ENCODE results near the gene EXOG.
"Not testable (repeated sequence)": the region's sequence is repeated elsewhere in the genome, so short reads cannot be mapped to it uniquely, and the experiment has no call there.

Gene EXOG

DNA sequence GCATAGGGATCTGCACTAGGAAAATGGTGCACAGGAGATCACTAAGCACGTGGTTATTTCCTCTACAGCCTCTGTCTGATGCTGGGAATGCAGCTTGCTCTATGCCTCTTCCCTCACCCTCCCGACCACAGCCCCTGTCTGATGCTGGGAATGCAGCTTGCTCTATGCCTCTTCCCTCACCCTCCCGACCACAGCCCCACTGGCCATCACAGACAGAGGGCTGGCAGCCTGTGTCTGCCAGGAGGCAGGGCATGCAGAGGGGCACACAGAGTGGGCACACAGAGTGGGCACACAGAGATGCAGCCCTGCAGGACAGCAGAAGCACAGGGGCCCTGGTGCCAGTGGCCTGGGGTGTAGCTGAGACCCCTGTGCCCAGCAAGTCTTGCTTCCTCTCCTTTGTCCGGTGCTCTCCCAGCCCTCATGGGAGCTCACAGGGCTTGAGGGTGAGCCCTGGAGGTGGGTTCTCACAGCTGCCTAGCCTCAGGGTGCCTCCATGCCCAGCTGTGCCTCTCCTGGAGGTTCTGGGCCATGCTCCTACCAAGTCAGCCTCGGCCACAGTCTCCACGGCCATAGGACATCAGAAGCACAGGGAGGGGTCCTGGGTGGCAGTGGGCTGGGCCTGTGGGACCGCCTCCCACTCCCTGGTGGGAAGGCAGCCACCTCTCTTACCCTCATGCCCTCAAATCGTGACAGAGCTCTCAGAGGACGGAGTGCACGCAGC lies 65.8 kb downstream of the EXOG start:
- DNase-seq (ENCODE audit: insufficient read length, low spot score) (no peak), FAIRE-seq (no peak)

DNA sequence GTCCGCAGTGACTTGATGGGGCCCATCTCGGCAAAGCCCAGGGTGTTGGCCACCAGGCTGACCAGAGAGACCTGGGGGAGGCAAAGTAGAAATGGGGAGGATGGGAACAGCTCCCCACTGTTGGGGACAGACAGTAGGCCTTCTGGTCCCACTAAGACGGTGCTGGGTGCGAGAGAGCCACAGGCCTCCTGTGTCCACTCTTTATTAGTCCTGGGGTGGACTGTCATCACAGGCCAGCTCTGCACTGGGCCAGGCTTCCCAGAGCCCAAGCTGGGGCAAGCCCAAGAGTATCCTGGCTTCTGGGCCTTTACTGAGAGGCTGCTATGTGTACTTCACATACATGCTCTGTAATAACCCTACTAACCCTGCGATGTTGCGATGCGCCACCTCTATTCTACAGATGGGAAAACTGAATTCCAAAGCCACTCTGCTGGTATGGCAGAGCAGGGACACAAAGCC lies 66.4 kb downstream of the EXOG start:
- FAIRE-seq, result no peak

GRCh38 chr3:38563070-38563885 lies 67.1 kb downstream of the EXOG start:
- DNase-seq (ENCODE audit: insufficient read length, low spot score) (no peak), FAIRE-seq (no peak)

More for the DNA sequence above, 66.4 kb downstream of the EXOG start:
- no peak for DNase-seq (ENCODE audit: insufficient read length, low spot score)

- DNase-seq (ENCODE audit: insufficient read length, low spot score), result no peak
- no peak for FAIRE-seq
Measured at GRCh38 chr3:38563886-38564270, 67.7 kb downstream of the EXOG start.

- FAIRE-seq (no peak), DNase-seq (ENCODE audit: insufficient read length, low spot score) (no peak)
Measured at GRCh38 chr3:38564631-38565338, 68.6 kb downstream of the EXOG start.

- DNase-seq (ENCODE audit: insufficient read length, low spot score), result no peak
- FAIRE-seq, result no peak
Measured at GRCh38 chr3:38565339-38566214, 69.4 kb downstream of the EXOG start.

- FAIRE-seq (no peak), DNase-seq (ENCODE audit: insufficient read length, low spot score) (no peak)
Measured at GRCh38 chr3:38566215-38566528, 70.0 kb downstream of the EXOG start.

DNA sequence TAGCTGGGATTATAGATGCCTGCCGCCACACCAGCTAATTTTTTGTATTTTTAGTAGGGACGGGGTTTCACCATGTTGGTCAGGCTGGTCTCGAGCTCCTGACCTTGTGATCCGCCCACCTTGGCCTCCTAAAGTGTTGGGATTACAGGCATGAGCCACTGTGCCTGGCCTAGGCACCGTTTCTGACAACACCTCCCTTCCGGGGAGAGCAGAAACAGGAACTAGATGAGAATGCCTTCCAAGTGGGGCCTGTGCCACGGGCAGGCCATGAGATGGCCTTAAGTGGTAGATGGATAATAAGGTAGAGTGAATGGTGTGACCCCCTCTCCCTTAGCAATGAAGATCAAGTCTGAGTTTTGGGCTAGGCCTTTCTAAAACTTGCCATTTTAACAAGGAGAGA lies 70.7 kb downstream of the EXOG start:
- not testable (repeated sequence) for DNase-seq (ENCODE audit: insufficient read length, low spot score); FAIRE-seq

DNA sequence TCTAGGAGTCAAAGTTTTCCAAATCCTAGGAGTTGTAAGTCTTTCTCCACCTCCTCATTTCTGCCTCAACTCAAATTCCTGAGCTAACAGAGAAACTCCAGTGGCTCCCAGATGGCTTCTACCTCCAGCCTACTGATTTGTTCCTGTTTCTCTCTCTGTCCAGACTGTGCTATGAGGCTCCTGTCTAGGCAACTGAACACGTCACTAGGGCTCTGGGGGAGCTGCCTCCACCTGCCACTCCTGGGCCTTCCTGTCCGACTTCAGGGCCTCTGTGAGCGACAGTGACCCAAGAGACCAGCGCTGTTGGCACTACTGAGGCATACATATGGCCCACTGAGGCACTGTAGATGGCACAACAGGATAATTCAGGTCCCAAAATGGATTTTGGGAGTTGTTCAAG lies 71.4 kb downstream of the EXOG start:
- FAIRE-seq (no peak), DNase-seq (ENCODE audit: insufficient read length, low spot score) (no peak)

DNA sequence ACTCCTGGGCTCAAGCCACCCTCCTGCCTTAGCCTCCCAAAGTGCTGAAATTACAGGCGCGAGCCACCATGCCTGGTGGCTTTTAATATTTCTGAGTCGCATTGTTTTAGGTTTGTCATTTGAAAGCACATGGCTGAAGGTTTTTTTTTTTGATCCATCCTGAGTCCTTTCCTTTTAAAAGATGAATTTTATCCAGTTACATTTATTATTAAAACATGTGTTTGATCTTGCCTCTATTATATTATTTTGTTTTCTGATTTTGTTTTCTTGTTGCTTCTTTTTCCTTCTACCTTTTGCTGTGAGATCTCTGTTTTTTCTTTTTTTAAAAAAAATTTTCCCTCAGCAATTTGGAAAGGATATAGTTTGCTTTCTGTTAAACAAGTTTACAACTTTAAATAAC lies 77.0 kb downstream of the EXOG start:
- FAIRE-seq, result no peak

DNA sequence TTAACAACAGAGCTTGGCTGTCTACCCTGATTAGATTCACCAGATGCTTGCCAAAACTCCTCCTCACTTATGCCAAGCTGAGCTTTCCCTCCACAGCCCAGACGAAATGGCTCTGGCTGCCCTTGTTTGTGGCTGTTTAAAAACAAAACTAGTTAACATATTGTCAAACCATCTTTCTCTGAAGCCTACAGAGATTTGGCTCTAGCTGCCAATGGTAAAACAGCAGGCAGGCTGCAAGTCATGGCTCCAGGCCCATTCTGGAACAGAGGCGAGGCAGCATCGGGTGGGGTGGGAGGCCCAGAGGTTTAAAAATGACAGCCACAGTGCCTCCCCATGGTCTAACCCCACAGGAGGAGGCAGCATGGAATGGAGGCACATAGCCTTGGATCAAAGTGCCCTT lies 77.4 kb downstream of the EXOG start:
- DNase-seq (ENCODE audit: insufficient read length, low spot score), result no peak

More for the DNA sequence above, 77.0 kb downstream of the EXOG start:
- no peak for DNase-seq (ENCODE audit: insufficient read length, low spot score)

DNA sequence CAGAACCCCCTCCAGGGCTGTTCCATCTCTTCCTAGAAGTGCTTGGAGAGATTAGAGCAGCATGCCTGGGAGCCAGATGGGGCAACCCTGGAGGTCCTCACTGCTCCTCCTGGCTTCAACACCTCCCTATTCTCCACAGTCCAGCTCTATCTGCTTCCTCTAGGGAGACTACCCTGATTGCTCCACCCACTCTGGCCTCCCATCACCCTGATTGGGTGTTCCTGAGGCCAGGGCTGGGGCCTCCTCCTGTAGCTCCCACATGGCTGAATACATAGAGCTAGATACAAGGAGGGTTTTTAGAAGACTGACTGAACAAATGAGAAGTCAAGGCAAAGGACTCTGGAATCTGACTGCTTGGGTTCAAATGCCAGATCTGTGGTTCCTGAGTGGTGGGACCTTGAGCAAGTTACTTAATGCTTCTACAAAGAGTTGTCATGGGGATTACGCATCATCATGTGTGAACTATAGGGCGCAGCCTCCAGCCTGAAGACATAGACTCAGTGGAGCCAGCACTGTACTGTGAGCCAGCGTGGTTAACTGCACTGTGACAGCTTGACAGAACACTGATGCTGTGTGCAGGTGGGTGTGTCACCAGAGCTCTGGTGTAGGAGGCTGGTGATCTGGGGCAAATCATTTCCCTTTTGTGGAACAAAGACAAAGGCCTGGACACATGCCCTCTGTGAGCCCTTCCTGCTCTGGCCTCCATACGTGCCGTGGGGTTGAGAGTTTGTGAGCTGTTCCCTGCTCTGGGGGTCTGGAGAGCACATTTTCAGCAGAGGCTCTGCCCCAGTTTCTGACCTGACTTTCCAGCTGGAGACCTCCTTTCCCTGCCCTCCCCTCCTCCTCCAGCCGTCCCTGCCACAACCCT lies 78.5 kb downstream of the EXOG start:
- FAIRE-seq (no peak), DNase-seq (ENCODE audit: insufficient read length, low spot score) (no peak)

More for the DNA sequence above, 77.4 kb downstream of the EXOG start:
- FAIRE-seq, result no peak

DNA sequence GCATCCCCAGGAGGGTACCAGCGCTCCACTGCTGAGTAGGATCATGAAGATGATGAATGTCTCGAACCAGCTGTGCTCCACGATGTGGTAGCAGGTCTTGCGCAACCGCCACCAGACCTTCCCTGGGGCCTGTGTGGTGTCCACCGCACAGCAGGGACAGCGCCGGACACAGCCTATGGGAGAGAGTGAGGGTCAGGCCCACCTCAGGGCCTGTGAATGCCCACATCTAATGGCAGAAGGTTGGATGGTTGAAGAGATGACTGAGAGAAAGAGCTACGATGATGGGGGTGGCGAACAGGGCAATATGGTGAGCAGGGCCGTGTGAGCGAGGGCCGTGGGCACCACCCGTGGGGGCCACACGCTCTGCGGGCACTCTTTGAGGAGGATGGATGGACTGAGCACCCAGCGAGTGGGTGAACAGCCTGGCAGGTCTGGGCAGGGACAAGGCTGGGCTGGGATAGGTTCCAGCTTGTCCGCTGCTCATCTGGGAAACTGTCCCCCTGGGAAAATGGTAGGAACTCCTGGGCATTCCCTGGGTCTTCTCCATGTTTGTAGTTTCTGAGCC lies 79.2 kb downstream of the EXOG start:
- DNase-seq (ENCODE audit: insufficient read length, low spot score), result no peak
- no peak for FAIRE-seq

Measured in HTR-8/SVneo (cell line).